ENCODE measurements around the gene MAP2K4.
"Not testable (repeated sequence)": the region's sequence is repeated elsewhere in the genome, so short reads cannot be mapped to it uniquely, and the experiment has no call there.

MAP2K4 gene

GRCh38 chr17:12118617-12119016 lies 97.9 kb downstream of the MAP2K4 start:
- no peak overlapping the region for H3K4me3 Mint-ChIP-seq
- DNase-seq (ENCODE audit: low spot score), result no peak
- H3K27ac Mint-ChIP-seq, result no peak overlapping the region
- H3K9me3 Mint-ChIP-seq, result no peaks in the 10 kb centered on the region
- H3K27me3 Mint-ChIP-seq (ENCODE audit: low read depth), result no peaks in the 10 kb centered on the region
- peaks cover 36% of the 10 kb centered on the region for H3K36me3 Mint-ChIP-seq (ENCODE audit: low read depth)
- no peaks in the 10 kb centered on the region for H3K4me1 Mint-ChIP-seq (ENCODE audit: low read depth)

GRCh38 chr17:12122075-12122474 lies 101.4 kb downstream of the MAP2K4 start:
- no peak for DNase-seq (ENCODE audit: low spot score)
- H3K4me1 Mint-ChIP-seq (ENCODE audit: low read depth), result no peaks in the 10 kb centered on the region
- H3K4me3 Mint-ChIP-seq, result no peak overlapping the region
- peaks cover 32% of the 10 kb centered on the region for H3K36me3 Mint-ChIP-seq (ENCODE audit: low read depth)
- H3K27ac Mint-ChIP-seq, result no peak overlapping the region
- no peaks in the 10 kb centered on the region for H3K27me3 Mint-ChIP-seq (ENCODE audit: low read depth)
- no peaks in the 10 kb centered on the region for H3K9me3 Mint-ChIP-seq

DNA sequence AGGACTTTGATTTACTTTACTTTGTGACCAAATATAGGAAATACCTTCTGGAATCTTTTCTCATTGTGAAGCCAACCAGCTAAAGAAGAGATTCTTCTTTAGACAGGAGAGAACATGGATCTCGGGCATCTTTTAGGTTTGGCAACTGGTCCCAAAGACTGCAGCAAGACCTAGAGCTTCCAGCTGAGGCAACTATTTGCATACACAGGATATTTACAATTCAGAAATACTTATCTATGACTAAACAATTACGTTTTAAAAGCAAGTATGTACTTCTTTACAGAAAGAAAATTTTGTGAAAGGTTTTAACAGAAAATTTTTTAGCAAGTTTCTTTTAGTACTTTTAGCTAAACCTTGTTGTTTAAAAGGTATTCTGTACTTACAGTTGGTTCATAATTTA lies 106.5 kb downstream of the MAP2K4 start:
- Mint-ChIP-seq H3K36me3 (ENCODE audit: low read depth) (peaks cover 36% of the 10 kb centered on the region), H3K4me3 (no peak overlapping the region), H3K4me1 (ENCODE audit: low read depth) (no peaks in the 10 kb centered on the region), H3K27ac (no peak overlapping the region), H3K27me3 (ENCODE audit: low read depth) (no peaks in the 10 kb centered on the region), H3K9me3 (no peaks in the 10 kb centered on the region)
- DNase-seq (ENCODE audit: low spot score), result no peak

DNA sequence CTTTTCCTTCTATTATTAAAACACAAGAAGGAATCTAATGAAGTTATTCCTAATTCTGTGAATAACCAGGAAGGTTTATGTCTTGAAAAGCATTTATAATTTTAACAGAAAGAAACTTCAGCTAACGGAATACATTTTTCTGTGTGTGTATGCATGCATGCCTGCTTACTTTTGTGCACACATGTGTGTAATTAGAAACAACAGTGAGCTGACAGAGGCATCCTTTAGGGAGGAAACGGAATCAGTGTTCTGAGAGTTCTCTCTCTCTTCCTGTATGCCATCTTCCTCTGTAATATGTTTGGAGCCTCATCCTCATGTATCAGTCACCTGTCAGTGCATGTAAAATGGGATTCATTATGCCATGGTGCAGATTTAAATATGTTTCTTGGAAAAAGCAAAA lies 107.0 kb downstream of the MAP2K4 start:
- no peak for DNase-seq (ENCODE audit: low spot score)
- Mint-ChIP-seq H3K27ac (no peak overlapping the region), H3K4me1 (ENCODE audit: low read depth) (no peaks in the 10 kb centered on the region), H3K36me3 (ENCODE audit: low read depth) (peaks cover 41% of the 10 kb centered on the region), H3K9me3 (no peaks in the 10 kb centered on the region), H3K4me3 (no peak overlapping the region), H3K27me3 (ENCODE audit: low read depth) (no peaks in the 10 kb centered on the region)

DNA sequence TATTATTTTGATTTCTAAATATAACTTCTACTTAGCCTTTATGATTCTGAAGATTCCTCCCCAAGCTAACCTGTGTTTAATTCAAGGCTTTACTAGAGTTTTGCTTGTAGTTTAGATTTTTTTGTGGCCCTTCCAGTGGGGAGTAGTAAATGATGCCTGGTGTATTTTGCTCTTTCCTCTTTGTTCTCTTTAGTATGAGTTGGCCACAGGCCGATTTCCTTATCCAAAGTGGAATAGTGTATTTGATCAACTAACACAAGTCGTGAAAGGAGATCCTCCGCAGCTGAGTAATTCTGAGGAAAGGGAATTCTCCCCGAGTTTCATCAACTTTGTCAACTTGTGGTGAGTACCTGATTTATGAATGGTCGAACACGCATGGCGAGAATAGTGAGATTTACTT lies 108.3 kb downstream of the MAP2K4 start:
- no peak for DNase-seq (ENCODE audit: low spot score)
- Mint-ChIP-seq H3K9me3 (no peaks in the 10 kb centered on the region), H3K4me3 (no peak overlapping the region), H3K4me1 (ENCODE audit: low read depth) (no peaks in the 10 kb centered on the region), H3K36me3 (ENCODE audit: low read depth) (peaks cover 51% of the 10 kb centered on the region), H3K27ac (no peak overlapping the region), H3K27me3 (ENCODE audit: low read depth) (no peaks in the 10 kb centered on the region)

DNA sequence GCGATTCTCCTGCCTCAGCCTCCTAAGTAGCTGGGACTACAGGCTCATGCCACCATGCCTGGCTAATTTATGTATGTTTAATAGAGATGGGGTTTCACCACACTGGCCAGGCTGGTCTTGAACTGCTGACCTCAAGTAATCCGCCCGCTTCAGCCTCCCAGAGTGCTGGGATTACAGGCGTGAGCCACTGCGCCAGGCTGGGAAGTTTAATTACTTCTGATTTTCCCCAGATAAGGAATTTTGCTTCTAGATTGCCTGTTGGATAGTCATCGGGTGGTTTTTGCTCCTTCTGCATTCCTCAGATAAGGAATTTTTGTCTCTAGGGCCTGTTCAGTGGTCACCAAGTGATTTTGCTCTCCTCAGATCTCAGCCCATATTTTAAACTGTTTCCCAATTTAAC lies 112.5 kb downstream of the MAP2K4 start:
- Mint-ChIP-seq H3K4me3 (no peak overlapping the region), H3K9me3 (peaks cover 10% of the 10 kb centered on the region), H3K36me3 (ENCODE audit: low read depth) (peaks cover 50% of the 10 kb centered on the region), H3K27ac (no peak overlapping the region), H3K27me3 (ENCODE audit: low read depth) (no peaks in the 10 kb centered on the region), H3K4me1 (ENCODE audit: low read depth) (no peaks in the 10 kb centered on the region)
- DNase-seq (ENCODE audit: low spot score), result no peak

DNA sequence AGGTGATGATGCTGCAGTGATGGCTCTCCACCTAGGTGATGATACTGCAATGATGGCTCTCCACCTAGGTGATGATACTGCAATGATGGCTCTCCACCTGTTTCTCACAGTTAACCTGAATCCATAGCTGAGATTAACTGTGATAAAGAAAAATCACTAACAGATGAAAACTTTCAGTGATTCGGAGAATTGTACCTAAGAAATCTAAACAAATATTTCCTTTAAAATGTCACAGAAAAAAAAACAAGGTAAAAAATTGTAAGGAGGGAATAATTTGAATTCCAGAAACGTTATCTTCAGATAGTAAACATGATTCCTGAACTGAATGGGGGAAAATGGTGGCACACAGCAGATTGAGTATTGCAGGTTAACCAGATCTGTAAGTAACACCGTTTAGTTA lies 113.4 kb downstream of the MAP2K4 start:
- no peak for DNase-seq (ENCODE audit: low spot score)
- peaks cover 52% of the 10 kb centered on the region for H3K36me3 Mint-ChIP-seq (ENCODE audit: low read depth)
- peaks cover 10% of the 10 kb centered on the region for H3K9me3 Mint-ChIP-seq
- H3K27me3 Mint-ChIP-seq (ENCODE audit: low read depth), result no peaks in the 10 kb centered on the region
- no peak overlapping the region for H3K27ac Mint-ChIP-seq
- H3K4me1 Mint-ChIP-seq (ENCODE audit: low read depth), result no peaks in the 10 kb centered on the region
- no peak overlapping the region for H3K4me3 Mint-ChIP-seq

GRCh38 chr17:12134587-12134986 lies 113.9 kb downstream of the MAP2K4 start:
- H3K9me3 Mint-ChIP-seq, result peaks cover 10% of the 10 kb centered on the region
- H3K4me3 Mint-ChIP-seq, result no peak overlapping the region
- no peak overlapping the region for H3K27ac Mint-ChIP-seq
- no peaks in the 10 kb centered on the region for H3K4me1 Mint-ChIP-seq (ENCODE audit: low read depth)
- no peak for DNase-seq (ENCODE audit: low spot score)
- peaks cover 48% of the 10 kb centered on the region for H3K36me3 Mint-ChIP-seq (ENCODE audit: low read depth)
- H3K27me3 Mint-ChIP-seq (ENCODE audit: low read depth), result no peaks in the 10 kb centered on the region

DNA sequence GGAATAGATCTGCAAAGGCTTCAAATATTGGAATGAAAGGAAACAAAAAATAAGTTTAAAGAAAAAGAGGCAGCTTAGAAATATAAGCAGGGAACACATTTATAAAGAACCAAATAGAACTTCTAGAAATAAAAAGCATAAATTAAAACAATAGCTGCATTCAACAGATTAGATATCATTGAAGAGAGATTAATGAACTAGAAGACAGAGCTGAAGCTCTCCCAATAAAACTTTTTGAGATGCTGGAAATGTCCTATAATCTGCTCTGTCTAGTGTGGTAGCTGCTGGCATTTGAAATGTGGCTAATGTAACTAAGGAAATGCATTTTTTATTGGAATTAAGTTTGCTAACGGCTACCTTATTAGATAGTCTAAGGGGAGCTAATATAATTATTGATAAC lies 115.6 kb downstream of the MAP2K4 start:
- H3K27ac Mint-ChIP-seq, result no peak overlapping the region
- DNase-seq (ENCODE audit: low spot score), result no peak
- no peak overlapping the region for H3K4me3 Mint-ChIP-seq
- no peaks in the 10 kb centered on the region for H3K27me3 Mint-ChIP-seq (ENCODE audit: low read depth)
- H3K4me1 Mint-ChIP-seq (ENCODE audit: low read depth), result no peaks in the 10 kb centered on the region
- peaks cover 55% of the 10 kb centered on the region for H3K36me3 Mint-ChIP-seq (ENCODE audit: low read depth)
- H3K9me3 Mint-ChIP-seq, result peaks cover 10% of the 10 kb centered on the region

DNA sequence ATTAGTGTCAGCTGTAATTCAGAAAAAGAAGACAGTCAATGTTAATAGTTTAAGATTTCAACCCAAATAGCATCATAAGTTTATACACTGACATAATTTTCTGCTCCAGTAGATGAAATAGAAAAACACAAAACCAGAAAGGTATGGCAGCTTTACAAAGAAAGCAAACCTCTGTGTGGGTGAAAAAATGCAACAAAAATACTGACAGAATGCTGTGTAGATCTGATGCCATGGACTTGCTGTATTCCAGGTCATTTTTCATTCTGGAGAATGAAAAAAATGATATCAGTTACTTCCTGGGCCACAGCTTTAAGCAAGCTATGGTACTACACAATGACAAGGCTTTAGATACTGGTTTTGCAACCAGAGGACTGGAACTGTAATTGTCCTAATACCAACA lies 116.0 kb downstream of the MAP2K4 start:
- H3K4me3 Mint-ChIP-seq, result no peak overlapping the region
- H3K27me3 Mint-ChIP-seq (ENCODE audit: low read depth), result no peaks in the 10 kb centered on the region
- DNase-seq (ENCODE audit: low spot score), result no peak
- no peaks in the 10 kb centered on the region for H3K4me1 Mint-ChIP-seq (ENCODE audit: low read depth)
- peaks cover 10% of the 10 kb centered on the region for H3K9me3 Mint-ChIP-seq
- no peak overlapping the region for H3K27ac Mint-ChIP-seq
- peaks cover 59% of the 10 kb centered on the region for H3K36me3 Mint-ChIP-seq (ENCODE audit: low read depth)

- no peak for DNase-seq (ENCODE audit: low spot score)
- H3K27me3 Mint-ChIP-seq (ENCODE audit: low read depth), result no peaks in the 10 kb centered on the region
- peaks cover 64% of the 10 kb centered on the region for H3K36me3 Mint-ChIP-seq (ENCODE audit: low read depth)
- no peak overlapping the region for H3K27ac Mint-ChIP-seq
- no peak overlapping the region for H3K4me3 Mint-ChIP-seq
- H3K4me1 Mint-ChIP-seq (ENCODE audit: low read depth), result no peaks in the 10 kb centered on the region
- H3K9me3 Mint-ChIP-seq, result peaks cover 10% of the 10 kb centered on the region
Observed at GRCh38 chr17:12137859-12138258, 117.2 kb downstream of the MAP2K4 start.

GRCh38 chr17:12140685-12141084 lies 120.0 kb downstream of the MAP2K4 start:
- DNase-seq (ENCODE audit: low spot score), result no peak
- H3K27me3 Mint-ChIP-seq (ENCODE audit: low read depth), result no peaks in the 10 kb centered on the region
- H3K4me3 Mint-ChIP-seq, result no peak overlapping the region
- H3K27ac Mint-ChIP-seq, result no peak overlapping the region
- peaks cover 11% of the 10 kb centered on the region for H3K9me3 Mint-ChIP-seq
- peaks cover 55% of the 10 kb centered on the region for H3K36me3 Mint-ChIP-seq (ENCODE audit: low read depth)
- no peaks in the 10 kb centered on the region for H3K4me1 Mint-ChIP-seq (ENCODE audit: low read depth)

- not testable (repeated sequence) for DNase-seq (ENCODE audit: low spot score); H3K4me1 Mint-ChIP-seq (ENCODE audit: low read depth); H3K27ac Mint-ChIP-seq; H3K27me3 Mint-ChIP-seq (ENCODE audit: low read depth); H3K4me3 Mint-ChIP-seq; H3K36me3 Mint-ChIP-seq (ENCODE audit: low read depth); H3K9me3 Mint-ChIP-seq
Observed at GRCh38 chr17:12162187-12162586, 141.5 kb downstream of the MAP2K4 start.

GRCh38 chr17:12164085-12164484 lies 143.4 kb downstream of the MAP2K4 start:
- Mint-ChIP-seq H3K4me3 (no peak overlapping the region), H3K9me3 (no peaks in the 10 kb centered on the region), H3K36me3 (ENCODE audit: low read depth) (no peaks in the 10 kb centered on the region), H3K4me1 (ENCODE audit: low read depth) (no peaks in the 10 kb centered on the region), H3K27me3 (ENCODE audit: low read depth) (no peaks in the 10 kb centered on the region), H3K27ac (no peak overlapping the region)
- DNase-seq (ENCODE audit: low spot score), result no peak

- no peaks in the 10 kb centered on the region for H3K27me3 Mint-ChIP-seq (ENCODE audit: low read depth)
- H3K9me3 Mint-ChIP-seq, result no peaks in the 10 kb centered on the region
- H3K27ac Mint-ChIP-seq, result no peak overlapping the region
- H3K4me3 Mint-ChIP-seq, result no peak overlapping the region
- DNase-seq (ENCODE audit: low spot score), result no peak
- H3K36me3 Mint-ChIP-seq (ENCODE audit: low read depth), result no peaks in the 10 kb centered on the region
- no peaks in the 10 kb centered on the region for H3K4me1 Mint-ChIP-seq (ENCODE audit: low read depth)
Observed at GRCh38 chr17:12178644-12179330, 158.1 kb downstream of the MAP2K4 start.
